Measurements from ENCODE around the gene SLC31A1. TPM values are rescaled to one million over a fixed set of nuclear protein-coding genes. Genes with fewer than 3 reads are reported as not detected.

The SLC31A1 gene
- 21.4 TPM for polyA plus RNA-seq (2013, experiment 1 of 2)
- polyA plus RNA-seq (2013, experiment 2 of 2), result 21.1 TPM

DNA sequence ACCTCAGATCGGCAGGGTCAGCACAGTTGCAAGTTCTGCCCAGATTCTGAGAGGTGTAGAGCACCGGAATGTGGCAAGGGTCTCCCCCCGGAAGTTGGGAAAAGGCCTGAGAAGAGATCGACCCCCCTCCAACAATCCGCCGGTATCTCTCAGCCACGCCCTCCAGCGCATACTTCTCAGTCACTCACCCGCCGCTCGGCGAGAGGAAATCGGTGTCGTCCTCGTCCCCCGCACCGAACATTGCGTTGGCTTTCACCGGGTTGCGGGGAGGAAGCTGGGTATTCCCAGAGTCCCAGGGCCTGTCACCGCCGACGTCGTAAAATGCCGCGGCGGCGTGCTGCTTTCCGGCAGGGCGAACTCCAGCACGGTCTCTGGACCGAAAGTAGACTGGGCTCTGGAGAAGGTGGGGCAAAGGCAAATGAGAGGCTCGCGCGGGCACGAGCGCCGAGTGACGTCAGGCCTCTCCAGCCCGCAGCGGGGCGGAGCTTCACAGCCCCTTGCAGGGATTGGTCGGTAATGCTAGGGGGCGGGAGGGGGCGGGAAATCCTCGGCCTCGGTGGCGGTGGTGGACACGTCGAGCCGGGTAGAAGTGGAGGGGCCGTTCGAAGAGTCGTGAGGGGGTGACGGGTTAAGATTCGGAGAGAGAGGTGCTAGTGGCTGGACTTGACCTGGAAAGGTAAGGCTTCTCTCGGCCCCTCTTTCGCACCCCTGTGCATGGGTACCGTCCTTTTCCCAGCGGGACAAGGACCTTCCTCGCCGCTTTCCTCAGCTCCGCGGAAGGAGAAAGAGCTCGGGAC is at the start of gene SLC31A1, which contains the start of gene FKBP15:
SLC31A1 (plus strand) TSS at position 542 of the 797 bp plus-strand sequence. CDS start 34,605 bp downstream, outside the sequence.
FKBP15 (minus strand) TSS at position 275 of the 797 bp plus-strand sequence; CDS start at position 241, 34 bp downstream.
- H4K8ac ChIP-seq (ENCODE audit: low read depth, low read length), result no peak within 1 kb of the TSS
- peak within 1 kb of the TSS; percentile 63 for H3K18ac ChIP-seq (ENCODE audit: low read length)
- H3K4me3 ChIP-seq (ENCODE audit: low read length), result peak within 1 kb of the TSS; percentile 95
- H3K4me2 ChIP-seq (ENCODE audit: low read length), result peak within 1 kb of the TSS; percentile 94
- H2AK5ac ChIP-seq (ENCODE audit: low read length), result peak within 1 kb of the TSS; percentile 62
- H2BK120ac ChIP-seq (ENCODE audit: low read depth, low read length), result no peak within 1 kb of the TSS
- H2BK15ac ChIP-seq (replicated peaks; ENCODE audit: low read depth), result no peak within 1 kb of the TSS
- peak; percentile 99 for DNase-seq
- H3K79me2 ChIP-seq (ENCODE audit: control insufficient read depth, insufficient read depth, low read length), result peaks cover 10% of the 10 kb centered on the region
- H3K79me1 ChIP-seq (ENCODE audit: low read length), result peaks cover 17% of the 10 kb centered on the region
- H3K36me3 ChIP-seq (ENCODE audit: control insufficient read depth, insufficient read depth, low read length), result no peaks in the 10 kb centered on the region
- peak within 1 kb of the TSS; percentile 27 for H3K27ac ChIP-seq (ENCODE audit: low read depth, low read length)
- H3K4me1 ChIP-seq (ENCODE audit: control insufficient read depth, low read depth, low read length), result peaks cover 6% of the 10 kb centered on the region
- H3K27me3 ChIP-seq (ENCODE audit: insufficient read depth, low read length, poor library complexity), result no peaks in the 10 kb centered on the region
- H3K9ac ChIP-seq (ENCODE audit: low read length), result peak within 1 kb of the TSS; percentile 88
- H3K23ac ChIP-seq (ENCODE audit: low read length), result no peak within 1 kb of the TSS
- no peak within 1 kb of the TSS for H3K4ac ChIP-seq (ENCODE audit: low read depth, low read length)
- H2BK5ac ChIP-seq (ENCODE audit: low read length), result no peak within 1 kb of the TSS
- no peak within 1 kb of the TSS for H4K5ac ChIP-seq (ENCODE audit: low read length)
- H3K56ac ChIP-seq (ENCODE audit: low read length), result peak within 1 kb of the TSS; percentile 97
- no CpG with 5 or more reads among the region's 65 CpGs for WGBS (ENCODE audit: extremely low coverage, insufficient coverage, low lambda C conversion rate)

DNA sequence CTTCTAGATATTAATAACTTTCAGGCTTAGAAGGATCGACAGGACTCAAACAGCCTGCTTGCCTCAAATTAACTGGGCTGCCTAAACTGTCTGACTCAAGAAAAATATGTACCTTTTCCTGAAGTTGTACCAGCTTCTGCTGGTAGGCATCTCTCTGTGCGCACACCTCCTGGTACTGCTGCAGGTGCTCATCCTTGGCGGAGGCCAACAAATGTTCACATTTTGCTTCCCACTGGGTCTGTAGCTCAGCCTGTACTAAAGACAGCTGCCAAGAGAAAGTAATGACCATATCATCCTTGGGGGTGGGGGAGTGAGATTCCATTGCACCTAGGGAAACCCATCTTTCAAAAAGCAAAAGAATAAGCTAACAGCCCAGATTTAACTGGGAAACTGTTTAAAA is 48.0 kb upstream of the SLC31A1 start:
- H2BK5ac ChIP-seq (ENCODE audit: low read length), result no peak overlapping the region
- no peak overlapping the region for H2AK5ac ChIP-seq (ENCODE audit: low read length)
- H3K23ac ChIP-seq (ENCODE audit: low read length), result no peak overlapping the region
- no peak for DNase-seq
- no peak overlapping the region for H3K4me3 ChIP-seq (ENCODE audit: low read length)
- no peak overlapping the region for H3K56ac ChIP-seq (ENCODE audit: low read length)
- H2BK15ac ChIP-seq (replicated peaks; ENCODE audit: low read depth), result no peak overlapping the region
- no peak overlapping the region for H4K8ac ChIP-seq (ENCODE audit: low read depth, low read length)
- H2BK120ac ChIP-seq (ENCODE audit: low read depth, low read length), result no peak overlapping the region
- no peak overlapping the region for H3K27ac ChIP-seq (ENCODE audit: low read depth, low read length)
- H3K4ac ChIP-seq (ENCODE audit: low read depth, low read length), result no peak overlapping the region
- no peaks in the 10 kb centered on the region for H3K27me3 ChIP-seq (ENCODE audit: insufficient read depth, low read length, poor library complexity)
- no peaks in the 10 kb centered on the region for H3K4me1 ChIP-seq (ENCODE audit: control insufficient read depth, low read depth, low read length)
- peaks cover 6% of the 10 kb centered on the region for H3K36me3 ChIP-seq (ENCODE audit: control insufficient read depth, insufficient read depth, low read length)
- no peak overlapping the region for H3K9ac ChIP-seq (ENCODE audit: low read length)
- H4K5ac ChIP-seq (ENCODE audit: low read length), result no peak overlapping the region
- no peak overlapping the region for H3K4me2 ChIP-seq (ENCODE audit: low read length)
- no peaks in the 10 kb centered on the region for H3K79me1 ChIP-seq (ENCODE audit: low read length)
- no CpG with 5 or more reads among the region's 3 CpGs for WGBS (ENCODE audit: extremely low coverage, insufficient coverage, low lambda C conversion rate)
- no peak overlapping the region for H3K18ac ChIP-seq (ENCODE audit: low read length)
- no peaks in the 10 kb centered on the region for H3K79me2 ChIP-seq (ENCODE audit: control insufficient read depth, insufficient read depth, low read length)

DNA sequence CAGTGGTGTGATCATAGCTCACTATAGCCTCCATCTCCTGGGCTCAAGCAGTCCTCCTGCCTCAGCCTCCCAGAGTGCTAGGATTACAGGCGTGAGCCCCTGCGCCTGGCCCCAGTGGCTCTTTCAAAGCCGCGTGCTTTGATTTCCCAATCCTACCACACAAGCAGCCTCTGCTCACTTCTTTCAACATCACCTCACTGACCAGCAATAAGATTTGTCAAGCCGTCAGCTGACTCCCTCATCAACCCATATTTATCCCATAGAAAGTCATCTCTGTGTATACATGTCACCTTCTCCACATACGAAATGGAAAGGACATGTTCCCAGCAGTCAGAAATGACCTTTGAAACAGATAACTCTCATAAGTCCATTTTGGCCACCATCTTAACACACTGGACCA is 44.5 kb upstream of the SLC31A1 start:
- Histone ChIP-seq H2BK5ac (ENCODE audit: low read length) (no peak overlapping the region), H3K27ac (ENCODE audit: low read depth, low read length) (no peak overlapping the region), H2BK120ac (ENCODE audit: low read depth, low read length) (no peak overlapping the region), H3K18ac (ENCODE audit: low read length) (no peak overlapping the region), H3K27me3 (ENCODE audit: insufficient read depth, low read length, poor library complexity) (no peaks in the 10 kb centered on the region), H3K4me1 (ENCODE audit: control insufficient read depth, low read depth, low read length) (no peaks in the 10 kb centered on the region), H3K79me2 (ENCODE audit: control insufficient read depth, insufficient read depth, low read length) (no peaks in the 10 kb centered on the region), H3K56ac (ENCODE audit: low read length) (no peak overlapping the region), H3K79me1 (ENCODE audit: low read length) (no peaks in the 10 kb centered on the region), H3K36me3 (ENCODE audit: control insufficient read depth, insufficient read depth, low read length) (peaks cover 3% of the 10 kb centered on the region), H4K5ac (ENCODE audit: low read length) (no peak overlapping the region), H2AK5ac (ENCODE audit: low read length) (no peak overlapping the region), H4K8ac (ENCODE audit: low read depth, low read length) (no peak overlapping the region), H3K4ac (ENCODE audit: low read depth, low read length) (no peak overlapping the region), H3K23ac (ENCODE audit: low read length) (no peak overlapping the region), H3K9ac (ENCODE audit: low read length) (no peak overlapping the region), H3K4me3 (ENCODE audit: low read length) (no peak overlapping the region), H3K4me2 (ENCODE audit: low read length) (no peak overlapping the region), H2BK15ac (replicated peaks; ENCODE audit: low read depth) (no peak overlapping the region)
- WGBS (ENCODE audit: extremely low coverage, insufficient coverage, low lambda C conversion rate), result no CpG with 5 or more reads among the region's 6 CpGs
- DNase-seq, result no peak

DNA sequence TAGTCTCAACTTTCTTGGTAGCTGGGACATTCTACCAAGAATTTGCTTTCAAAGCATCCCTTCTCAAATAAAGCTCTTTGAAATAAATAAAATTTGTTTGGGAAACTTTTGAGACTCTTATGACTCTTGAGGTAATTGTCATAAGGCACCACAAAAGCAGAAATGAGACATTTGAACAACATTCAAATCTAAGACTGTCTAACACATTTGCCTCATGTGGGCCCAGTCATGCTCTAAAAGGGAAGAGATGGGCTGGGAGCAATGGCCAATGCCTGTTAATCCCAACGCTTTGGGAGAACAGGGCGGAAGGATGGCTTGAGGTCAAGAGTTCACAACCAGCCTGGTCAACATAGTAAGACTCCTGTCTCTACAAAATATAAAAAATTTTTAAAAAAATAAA is 44.1 kb upstream of the SLC31A1 start:
- H3K4me1 ChIP-seq (ENCODE audit: control insufficient read depth, low read depth, low read length), result no peaks in the 10 kb centered on the region
- no peaks in the 10 kb centered on the region for H3K79me1 ChIP-seq (ENCODE audit: low read length)
- DNase-seq, result no peak
- no peak overlapping the region for H3K4me2 ChIP-seq (ENCODE audit: low read length)
- H3K4me3 ChIP-seq (ENCODE audit: low read length), result no peak overlapping the region
- H3K9ac ChIP-seq (ENCODE audit: low read length), result no peak overlapping the region
- no peak overlapping the region for H2AK5ac ChIP-seq (ENCODE audit: low read length)
- no peaks in the 10 kb centered on the region for H3K27me3 ChIP-seq (ENCODE audit: insufficient read depth, low read length, poor library complexity)
- H3K23ac ChIP-seq (ENCODE audit: low read length), result no peak overlapping the region
- no peak overlapping the region for H3K27ac ChIP-seq (ENCODE audit: low read depth, low read length)
- H3K4ac ChIP-seq (ENCODE audit: low read depth, low read length), result no peak overlapping the region
- no peaks in the 10 kb centered on the region for H3K79me2 ChIP-seq (ENCODE audit: control insufficient read depth, insufficient read depth, low read length)
- WGBS (ENCODE audit: extremely low coverage, insufficient coverage, low lambda C conversion rate), result no CpG with 5 or more reads among the region's 2 CpGs
- H2BK15ac ChIP-seq (replicated peaks; ENCODE audit: low read depth), result no peak overlapping the region
- no peak overlapping the region for H2BK5ac ChIP-seq (ENCODE audit: low read length)
- no peak overlapping the region for H3K18ac ChIP-seq (ENCODE audit: low read length)
- no peak overlapping the region for H2BK120ac ChIP-seq (ENCODE audit: low read depth, low read length)
- H4K8ac ChIP-seq (ENCODE audit: low read depth, low read length), result no peak overlapping the region
- no peak overlapping the region for H4K5ac ChIP-seq (ENCODE audit: low read length)
- H3K36me3 ChIP-seq (ENCODE audit: control insufficient read depth, insufficient read depth, low read length), result peaks cover 3% of the 10 kb centered on the region
- H3K56ac ChIP-seq (ENCODE audit: low read length), result no peak overlapping the region

DNA sequence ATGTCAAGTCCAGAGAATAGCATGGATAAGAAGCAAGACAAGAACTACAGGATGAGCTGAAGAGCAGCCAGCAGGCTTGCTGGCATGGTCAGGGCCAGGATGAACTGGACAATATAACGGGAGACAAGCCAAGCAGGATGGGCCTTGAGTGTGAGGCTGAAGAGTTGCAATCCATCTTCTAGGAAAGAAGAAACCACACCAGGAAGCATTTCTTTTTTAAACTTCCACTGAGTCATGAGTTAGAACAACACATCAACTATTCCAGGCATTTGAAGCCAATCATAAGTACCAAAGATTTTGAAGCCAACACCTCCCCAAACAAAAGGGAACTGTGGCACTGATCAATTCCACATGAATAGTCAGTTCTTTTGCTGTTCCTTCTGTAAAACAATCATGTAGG is 43.3 kb upstream of the SLC31A1 start:
- no peak overlapping the region for H3K23ac ChIP-seq (ENCODE audit: low read length)

More for the DNA sequence above, 43.3 kb upstream of the SLC31A1 start:
- no peak overlapping the region for H4K5ac ChIP-seq (ENCODE audit: low read length)
- peaks cover 3% of the 10 kb centered on the region for H3K36me3 ChIP-seq (ENCODE audit: control insufficient read depth, insufficient read depth, low read length)
- no peak overlapping the region for H3K18ac ChIP-seq (ENCODE audit: low read length)
- no peak overlapping the region for H3K4me3 ChIP-seq (ENCODE audit: low read length)
- no peak overlapping the region for H4K8ac ChIP-seq (ENCODE audit: low read depth, low read length)
- H3K79me2 ChIP-seq (ENCODE audit: control insufficient read depth, insufficient read depth, low read length), result no peaks in the 10 kb centered on the region
- H3K4me2 ChIP-seq (ENCODE audit: low read length), result no peak overlapping the region
- no peak for DNase-seq
- no peak overlapping the region for H2BK120ac ChIP-seq (ENCODE audit: low read depth, low read length)
- no peaks in the 10 kb centered on the region for H3K27me3 ChIP-seq (ENCODE audit: insufficient read depth, low read length, poor library complexity)
- H3K56ac ChIP-seq (ENCODE audit: low read length), result no peak overlapping the region
- H3K27ac ChIP-seq (ENCODE audit: low read depth, low read length), result no peak overlapping the region
- H3K4ac ChIP-seq (ENCODE audit: low read depth, low read length), result no peak overlapping the region
- no peak overlapping the region for H2BK15ac ChIP-seq (replicated peaks; ENCODE audit: low read depth)
- H3K4me1 ChIP-seq (ENCODE audit: control insufficient read depth, low read depth, low read length), result no peaks in the 10 kb centered on the region
- H2AK5ac ChIP-seq (ENCODE audit: low read length), result no peak overlapping the region
- H2BK5ac ChIP-seq (ENCODE audit: low read length), result no peak overlapping the region
- H3K79me1 ChIP-seq (ENCODE audit: low read length), result no peaks in the 10 kb centered on the region
- no CpG with 5 or more reads among the region's 1 CpG for WGBS (ENCODE audit: extremely low coverage, insufficient coverage, low lambda C conversion rate)
- H3K9ac ChIP-seq (ENCODE audit: low read length), result no peak overlapping the region
